Activated naive CD4-positive, alpha-beta T cell treated with anti-CD3 and anti-CD28 coated beads, Interleukin-2, amount 50 U/mL, for 16 hours (primary cell): ENCODE measurements around the gene DIAPH2.

Experiments used
- DNase-seq: peaks from one replicate; pipeline ENCODE4 v3.0.0-alpha.2; 2020

Gene DIAPH2

GRCh38 chrX:96982161-96982560 is 297.5 kb downstream of the DIAPH2 start:
- no peak for DNase-seq

DNA sequence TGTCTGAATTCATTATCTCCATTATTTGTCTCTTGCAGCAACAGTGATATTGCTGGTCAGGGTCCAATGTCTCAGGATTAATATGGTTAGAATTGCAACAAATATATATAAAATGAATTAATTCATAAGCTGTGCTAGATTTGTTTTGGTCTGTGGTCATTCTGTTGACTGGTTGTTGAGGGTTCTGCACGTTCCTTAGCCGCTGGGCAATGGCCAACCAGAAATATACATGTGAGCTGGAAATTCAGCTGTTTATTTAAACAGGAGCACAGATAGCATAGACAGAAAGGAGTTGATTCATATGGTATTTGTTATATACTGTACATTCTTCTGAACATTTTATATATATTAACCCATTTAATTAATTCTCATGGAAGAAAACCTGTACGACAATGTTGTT is 299.9 kb downstream of the DIAPH2 start:
- DNase-seq: no peak

- DNase-seq: no peak
Observed at GRCh38 chrX:96985046-96985445, 300.4 kb downstream of the DIAPH2 start.

- DNase-seq: no peak
Observed at GRCh38 chrX:96987228-96987627, 302.6 kb downstream of the DIAPH2 start.

DNA sequence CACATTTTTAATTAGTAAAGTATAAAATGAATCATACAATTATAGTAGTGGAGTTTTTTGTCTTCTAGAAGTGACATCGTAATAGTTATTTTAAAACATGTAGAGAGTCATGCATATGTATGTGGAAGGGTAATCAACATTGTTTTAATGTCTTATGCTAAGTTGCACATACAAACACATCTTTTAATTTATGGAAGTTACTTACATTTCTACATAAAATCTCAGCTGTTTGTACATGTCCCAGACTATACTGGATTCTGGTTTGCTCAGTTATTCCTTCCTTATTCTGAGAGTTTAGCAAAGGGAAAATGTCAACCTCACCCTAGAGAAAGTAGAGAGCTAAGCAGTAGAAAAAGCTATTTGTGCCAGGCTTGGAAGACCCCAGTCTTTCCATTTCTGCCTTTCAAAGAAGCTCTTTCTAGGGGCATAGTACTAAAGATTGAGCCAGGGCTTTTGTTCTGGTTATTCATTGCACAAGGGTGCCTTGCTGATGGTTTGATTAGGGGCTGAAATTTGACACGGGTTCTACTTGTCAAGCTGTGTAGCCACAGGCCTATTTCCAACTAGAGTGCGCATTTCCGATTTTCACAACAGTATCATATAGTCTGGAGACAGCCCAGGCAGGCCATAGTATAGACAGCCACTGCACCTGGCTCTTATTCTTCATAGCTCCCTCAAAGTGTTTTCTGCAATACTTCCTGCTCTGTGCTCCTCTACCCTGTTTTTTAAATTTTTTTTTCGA is 305.4 kb downstream of the DIAPH2 start:
- no peak for DNase-seq

DNA sequence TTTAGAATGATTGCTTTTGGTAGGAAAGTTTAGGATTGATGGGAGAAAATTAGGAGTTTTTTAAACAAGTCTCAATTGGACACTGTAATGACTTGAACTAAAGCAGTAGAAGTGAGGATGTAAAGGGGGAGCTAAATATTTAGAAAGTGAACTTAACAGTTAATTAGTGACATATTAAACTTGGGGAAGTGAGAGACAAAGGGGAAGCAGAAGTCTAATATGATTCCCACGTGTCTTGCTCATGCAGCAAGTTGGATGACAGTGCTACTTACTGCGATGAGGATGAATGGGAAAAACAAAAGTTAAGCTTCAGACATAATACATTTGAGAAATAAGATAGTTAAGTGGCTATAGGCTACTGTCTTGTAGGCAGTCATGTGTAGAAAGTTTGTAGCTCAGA is 309.5 kb downstream of the DIAPH2 start:
- no peak for DNase-seq

DNA sequence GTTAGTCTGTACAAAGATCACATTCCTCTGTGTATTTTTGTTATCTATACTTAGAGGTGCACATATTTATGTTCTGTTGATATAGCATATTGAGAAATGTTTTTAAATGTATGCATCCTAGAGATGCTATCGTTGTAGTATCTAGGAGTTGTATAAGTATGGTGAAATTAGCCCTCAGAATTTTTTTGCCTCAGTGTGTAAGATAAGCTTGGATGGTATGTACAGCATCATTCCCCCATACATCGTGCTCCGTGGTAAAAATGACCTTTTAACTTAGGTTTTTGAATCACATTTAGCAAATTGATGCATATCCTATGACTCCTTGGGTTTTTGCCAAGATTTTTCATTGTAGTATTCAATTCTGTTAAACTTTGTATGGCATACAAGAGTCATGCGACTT is 312.6 kb downstream of the DIAPH2 start:
- DNase-seq: no peak

- no peak for DNase-seq
Observed at GRCh38 chrX:97000682-97001368, 316.2 kb downstream of the DIAPH2 start.

DNA sequence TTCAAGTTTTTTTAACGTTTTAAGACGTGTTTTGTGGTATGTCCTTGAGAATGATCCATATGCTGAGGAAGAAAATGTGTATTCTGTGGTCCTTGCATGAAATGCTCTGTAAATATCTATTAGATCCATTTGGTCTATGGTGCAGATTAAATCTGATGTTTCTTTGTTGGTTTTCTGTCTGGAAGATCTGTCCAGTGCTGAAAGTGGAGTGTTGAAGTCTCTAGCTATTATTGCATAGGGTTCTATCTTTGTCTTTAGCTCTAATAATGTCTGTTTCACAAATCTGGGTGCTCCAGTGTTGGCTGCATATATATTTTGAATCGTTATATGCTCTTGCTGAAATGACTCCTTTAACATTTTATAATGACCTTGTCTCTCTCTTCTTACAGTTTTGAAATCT is 321.5 kb downstream of the DIAPH2 start:
- DNase-seq: no peak

DNA sequence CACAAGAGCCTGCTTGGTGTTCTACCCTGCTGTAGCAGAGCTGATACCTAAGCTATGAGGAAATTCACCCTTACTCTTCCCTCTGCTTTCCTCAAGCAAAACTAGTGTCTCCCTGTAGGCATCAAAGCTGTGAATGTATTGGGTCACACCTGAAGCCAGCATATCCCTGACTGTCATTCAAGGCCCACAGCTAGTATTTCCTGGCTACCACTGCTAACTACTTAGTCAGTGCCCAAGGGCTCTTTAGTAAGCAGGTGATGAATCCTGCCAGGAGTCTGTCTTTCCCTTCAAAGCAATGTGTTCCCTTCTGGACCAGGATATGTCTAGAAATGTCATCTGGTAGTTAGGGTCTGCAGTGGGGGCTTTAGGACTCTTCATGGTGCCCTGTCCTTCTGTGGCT is 324.7 kb downstream of the DIAPH2 start:
- no peak for DNase-seq

GRCh38 chrX:97011540-97011939 is 326.9 kb downstream of the DIAPH2 start:
- no peak for DNase-seq

GRCh38 chrX:97016106-97016505 is 331.5 kb downstream of the DIAPH2 start:
- no peak for DNase-seq

- no peak for DNase-seq
Observed at GRCh38 chrX:97021680-97022079, 337.0 kb downstream of the DIAPH2 start.

- no peak for DNase-seq
Observed at GRCh38 chrX:97026406-97026805, 341.8 kb downstream of the DIAPH2 start.

DNA sequence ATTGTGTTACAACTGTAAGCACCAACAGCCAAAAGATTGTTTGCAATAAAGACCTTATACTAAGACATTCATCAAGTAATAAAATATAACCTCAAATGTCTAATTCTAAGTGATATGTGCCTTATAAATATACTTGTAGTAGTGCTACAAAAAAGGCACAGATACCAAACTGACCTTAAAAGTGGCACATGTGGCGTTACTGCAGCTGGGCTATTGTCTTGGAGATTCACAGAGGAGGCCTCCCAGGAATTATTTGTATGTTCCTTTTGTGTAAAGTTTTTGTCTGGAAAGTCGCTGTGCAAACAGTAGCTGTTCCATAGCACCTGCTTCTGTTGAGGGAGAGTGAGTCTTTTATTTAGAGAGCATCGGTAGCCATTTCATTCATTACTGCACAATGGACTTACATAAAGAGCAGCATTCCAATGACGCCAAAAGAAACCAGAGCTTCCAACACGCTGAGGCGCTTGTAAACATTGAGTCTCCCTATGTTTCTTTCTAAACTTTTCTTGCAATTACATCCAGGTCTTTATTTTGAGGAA is 342.8 kb downstream of the DIAPH2 start:
- no peak for DNase-seq

- DNase-seq: no peak
Observed at GRCh38 chrX:97030463-97030862, 345.8 kb downstream of the DIAPH2 start.

DNA sequence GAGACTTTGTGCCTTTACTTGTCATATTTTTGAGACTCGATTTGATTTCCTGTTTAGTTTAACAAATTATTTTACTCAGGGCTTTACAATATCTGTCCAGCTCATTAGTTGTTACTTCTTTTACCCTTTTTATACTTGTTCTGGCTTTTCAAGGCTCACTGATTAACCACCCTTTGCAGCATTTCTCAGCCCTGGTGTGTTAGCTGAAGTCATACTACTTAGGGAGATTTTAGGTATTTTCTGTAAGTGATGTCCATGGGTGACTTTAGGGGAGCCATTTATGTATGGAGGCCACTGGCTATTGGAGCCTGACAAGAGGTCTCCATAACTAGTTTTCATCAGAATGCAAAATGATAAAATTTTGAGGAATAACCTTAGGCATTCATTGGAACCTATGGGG is 346.3 kb downstream of the DIAPH2 start:
- DNase-seq: no peak

DNA sequence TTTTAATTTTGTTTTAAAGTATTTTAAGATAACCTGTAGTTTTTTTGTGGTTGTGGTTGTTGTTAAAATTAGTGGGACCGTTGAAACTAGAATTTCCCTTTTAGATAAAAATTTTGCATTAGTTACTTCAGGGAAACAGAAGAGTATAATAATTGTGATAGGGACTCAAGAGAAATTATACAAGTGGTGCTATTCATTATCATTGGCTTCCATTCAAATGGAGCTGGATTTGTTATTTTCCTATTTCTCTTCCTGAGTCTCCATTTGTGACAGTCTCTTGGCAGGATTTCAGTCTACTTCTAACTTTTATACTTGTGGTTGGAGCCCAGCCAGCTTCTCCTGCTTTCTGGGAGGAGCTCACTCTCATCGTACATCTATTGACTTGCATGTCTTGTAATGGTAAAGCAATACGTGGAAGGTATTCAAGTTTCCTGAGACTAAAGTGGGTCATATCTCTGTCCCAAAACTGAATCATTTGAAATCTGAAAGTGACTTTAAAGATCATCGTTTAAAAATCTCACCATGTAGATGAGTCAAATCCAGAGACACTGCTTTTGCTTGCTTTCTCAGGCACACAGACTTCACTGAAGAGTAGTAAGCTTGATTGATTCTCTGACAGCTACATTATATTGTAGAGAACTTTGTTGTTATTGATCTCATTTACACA is 354.9 kb downstream of the DIAPH2 start:
- no peak for DNase-seq

DNA sequence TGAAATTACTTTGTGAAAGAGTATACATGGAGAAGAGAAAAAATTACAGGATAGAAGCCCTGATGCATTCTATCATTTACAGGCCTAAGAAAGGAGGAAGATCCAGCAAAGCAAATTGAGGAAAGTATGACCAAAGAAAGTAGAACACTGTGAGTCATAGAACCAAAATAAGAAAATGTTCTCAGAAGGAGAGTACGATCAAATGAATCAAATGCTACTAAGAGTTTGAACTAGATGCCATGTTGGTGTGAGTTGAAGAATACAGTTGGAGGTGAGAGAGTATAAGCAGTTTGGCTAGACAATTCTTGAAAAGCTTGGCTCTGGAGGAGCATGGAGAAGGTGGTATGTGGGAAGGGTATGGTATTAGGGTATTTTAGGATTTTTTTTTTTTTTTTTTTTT is 360.8 kb downstream of the DIAPH2 start:
- no peak for DNase-seq

- no peak for DNase-seq
Observed at GRCh38 chrX:97046867-97047266, 362.2 kb downstream of the DIAPH2 start.

DNA sequence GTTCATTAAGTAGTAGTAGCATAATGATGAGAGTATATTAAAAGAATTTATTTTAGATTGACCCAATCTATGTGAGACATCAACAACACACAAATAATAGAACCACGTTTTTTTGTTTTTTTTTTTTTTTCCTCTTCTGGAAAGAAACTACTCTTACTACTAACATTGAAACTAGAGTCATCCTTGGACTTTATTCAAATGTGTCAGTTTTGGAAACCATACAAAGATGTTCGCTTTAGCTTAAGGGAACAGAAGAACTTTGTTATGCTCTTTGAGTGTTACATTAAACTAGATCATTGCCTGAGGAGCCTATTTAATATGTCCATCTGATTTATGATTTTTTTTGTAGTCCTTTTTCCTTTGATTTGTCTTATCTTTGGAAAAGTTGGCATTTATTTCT is 365.8 kb downstream of the DIAPH2 start:
- no peak for DNase-seq

GRCh38 chrX:97057349-97057909 is 372.8 kb downstream of the DIAPH2 start:
- DNase-seq: no peak

DNA sequence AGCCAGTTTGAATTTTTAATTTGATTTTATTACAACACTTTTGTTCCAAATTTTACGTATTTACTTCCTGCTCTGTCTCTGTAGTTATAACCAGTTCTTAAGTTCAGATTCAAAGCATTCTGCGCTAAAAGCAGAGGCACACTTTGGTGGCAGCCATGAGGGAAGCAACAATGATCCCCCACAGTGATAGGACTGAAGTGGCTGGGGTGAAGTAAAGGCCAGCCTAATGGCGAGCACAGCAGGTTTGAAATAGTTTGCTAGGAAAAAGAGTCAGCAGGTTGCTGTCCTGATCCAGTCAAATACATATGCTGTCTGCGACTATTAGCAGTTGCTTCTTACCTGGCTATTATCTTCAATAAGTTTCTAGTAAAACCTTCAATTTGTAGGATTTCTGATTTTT is 375.4 kb downstream of the DIAPH2 start:
- no peak for DNase-seq

DNA sequence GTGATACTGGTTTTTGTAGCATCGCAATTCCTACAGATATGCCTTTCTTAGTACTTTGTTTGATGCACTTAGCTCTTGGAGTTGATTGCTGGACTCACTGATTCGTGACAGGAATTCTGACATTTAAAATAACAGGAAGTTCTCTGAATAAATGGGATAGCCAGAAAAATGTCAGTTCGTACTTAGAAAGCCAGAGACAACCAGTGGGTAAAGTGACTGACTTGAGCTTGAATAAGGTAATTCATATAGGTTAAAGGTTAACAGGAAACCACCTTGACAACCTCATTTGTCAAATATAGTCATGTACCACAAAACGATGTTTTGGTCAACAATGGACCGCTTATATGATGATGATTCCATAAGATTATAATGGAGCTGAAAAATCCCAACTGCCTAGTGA is 380.4 kb downstream of the DIAPH2 start:
- no peak for DNase-seq
